DOHH2 (cell line): ENCODE measurements around the gene SMTN.

Experiments used
- EZH2phosphoT487 ChIP-seq: fragments of 200-600 bp; sonication (generic); IDR thresholded peaks from 2 replicates; pipeline ENCODE4 v1.6.1; 2017; ENCODE audit warnings: borderline replicate concordance, mild to moderate bottlenecking, antibody characterized with exemption, low read length, moderate library complexity, mixed read lengths
- TF ChIP-seq, protein P1 (sequence below): fragments of 200-600 bp; sonication (generic); IDR thresholded peaks from one replicate; pipeline ENCODE4 v1.5.1; 2014; ENCODE audit warnings: antibody characterized with exemption, mild to moderate bottlenecking, low read depth, low read length; ENCODE audit not compliant: poor library complexity, severe bottlenecking

DNA sequence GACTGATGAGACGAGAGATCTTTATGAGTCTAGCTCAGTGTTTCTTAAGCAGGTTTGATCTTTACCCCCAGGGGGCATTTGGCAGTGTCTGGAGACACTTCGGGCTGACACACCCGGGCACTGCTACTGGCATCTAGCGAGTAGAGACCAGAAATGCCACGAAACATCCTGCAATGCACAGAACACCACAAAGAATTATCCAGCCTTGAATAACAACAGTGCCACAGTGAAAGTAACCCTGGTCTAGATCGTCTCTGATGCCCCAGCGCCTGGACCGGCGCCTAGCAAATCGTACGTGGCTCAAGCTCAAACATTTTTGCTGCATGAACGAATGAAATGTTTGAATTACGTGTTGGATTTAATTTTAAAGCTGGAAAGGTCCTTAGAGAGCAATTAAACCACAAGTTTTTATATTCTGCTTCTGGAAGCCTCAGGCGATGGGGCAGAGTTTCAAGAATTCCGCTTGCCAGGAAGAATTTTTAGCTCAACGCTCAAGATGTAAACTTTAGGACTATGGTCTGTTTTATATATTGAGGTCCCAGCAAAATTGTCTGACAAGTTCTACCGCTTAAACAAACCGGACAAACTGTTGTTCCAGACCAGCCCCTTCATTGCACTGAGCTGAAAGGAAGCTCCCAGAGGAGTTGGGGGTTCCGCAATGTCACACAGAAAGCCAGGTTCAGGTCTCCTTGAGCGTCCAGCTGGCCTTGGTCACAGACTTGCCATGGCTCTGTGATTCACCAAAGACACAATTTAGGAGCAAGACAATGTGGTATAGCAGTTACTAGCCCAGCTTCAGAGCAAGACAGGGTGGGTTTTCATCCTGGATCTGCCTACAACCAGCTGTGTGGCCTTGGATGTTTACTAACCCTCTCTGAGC is 44.2 kb upstream of the SMTN start:
- TF ChIP-seq, protein P1, sequence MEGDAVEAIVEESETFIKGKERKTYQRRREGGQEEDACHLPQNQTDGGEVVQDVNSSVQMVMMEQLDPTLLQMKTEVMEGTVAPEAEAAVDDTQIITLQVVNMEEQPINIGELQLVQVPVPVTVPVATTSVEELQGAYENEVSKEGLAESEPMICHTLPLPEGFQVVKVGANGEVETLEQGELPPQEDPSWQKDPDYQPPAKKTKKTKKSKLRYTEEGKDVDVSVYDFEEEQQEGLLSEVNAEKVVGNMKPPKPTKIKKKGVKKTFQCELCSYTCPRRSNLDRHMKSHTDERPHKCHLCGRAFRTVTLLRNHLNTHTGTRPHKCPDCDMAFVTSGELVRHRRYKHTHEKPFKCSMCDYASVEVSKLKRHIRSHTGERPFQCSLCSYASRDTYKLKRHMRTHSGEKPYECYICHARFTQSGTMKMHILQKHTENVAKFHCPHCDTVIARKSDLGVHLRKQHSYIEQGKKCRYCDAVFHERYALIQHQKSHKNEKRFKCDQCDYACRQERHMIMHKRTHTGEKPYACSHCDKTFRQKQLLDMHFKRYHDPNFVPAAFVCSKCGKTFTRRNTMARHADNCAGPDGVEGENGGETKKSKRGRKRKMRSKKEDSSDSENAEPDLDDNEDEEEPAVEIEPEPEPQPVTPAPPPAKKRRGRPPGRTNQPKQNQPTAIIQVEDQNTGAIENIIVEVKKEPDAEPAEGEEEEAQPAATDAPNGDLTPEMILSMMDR, result no peak
- TF ChIP-seq EZH2phosphoT487, result no peak
